Measurements from ENCODE around the gene ARAP2.

The ARAP2 gene

DNA sequence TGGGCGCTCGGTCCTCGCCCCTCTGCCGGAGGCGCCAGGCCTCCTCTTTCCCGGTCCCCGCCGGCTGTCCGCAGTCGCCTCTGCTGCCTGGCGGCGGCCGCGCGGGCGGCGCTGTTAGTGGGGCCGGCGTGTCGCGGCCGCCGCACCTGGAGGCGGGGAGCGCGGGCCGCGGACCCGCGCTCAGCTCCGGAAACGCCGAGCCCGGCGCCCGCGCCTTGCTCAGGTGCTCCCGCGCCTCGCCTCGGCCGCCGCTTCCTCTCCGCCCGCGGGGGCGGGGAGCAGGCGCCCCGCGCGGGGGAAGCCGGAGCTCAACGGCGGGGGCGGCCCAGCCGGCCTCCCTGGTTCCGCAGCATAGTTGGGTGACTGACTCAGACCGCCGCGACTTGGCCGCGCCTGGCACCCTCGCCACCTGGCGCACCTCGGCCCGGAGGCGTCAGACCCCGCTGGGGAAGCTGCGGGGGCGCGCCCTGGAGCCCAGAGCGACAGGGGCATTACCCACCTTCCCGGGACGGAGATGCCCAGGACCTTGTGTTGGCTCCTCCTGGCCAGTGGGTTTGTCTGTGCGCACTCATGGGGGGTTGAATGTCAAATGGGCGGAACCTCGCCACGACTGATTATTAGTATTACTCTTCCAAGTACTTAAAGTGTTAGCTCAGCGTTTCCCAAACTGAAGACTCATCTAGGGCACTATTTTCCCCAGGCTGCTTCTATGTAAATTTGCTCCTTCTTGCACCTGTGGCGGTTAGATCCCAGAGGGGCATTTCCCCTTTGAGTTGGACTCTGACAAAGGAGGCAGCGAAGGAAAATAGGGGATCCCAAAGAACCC lies at the start of gene ARAP2:
Gene ARAP2, minus strand, starts transcription at position 258 of the 826 bp plus-strand sequence. CDS start 15,028 bp downstream, outside the sequence.
- DNase-seq, result peak; percentile 26 to 59

DNA sequence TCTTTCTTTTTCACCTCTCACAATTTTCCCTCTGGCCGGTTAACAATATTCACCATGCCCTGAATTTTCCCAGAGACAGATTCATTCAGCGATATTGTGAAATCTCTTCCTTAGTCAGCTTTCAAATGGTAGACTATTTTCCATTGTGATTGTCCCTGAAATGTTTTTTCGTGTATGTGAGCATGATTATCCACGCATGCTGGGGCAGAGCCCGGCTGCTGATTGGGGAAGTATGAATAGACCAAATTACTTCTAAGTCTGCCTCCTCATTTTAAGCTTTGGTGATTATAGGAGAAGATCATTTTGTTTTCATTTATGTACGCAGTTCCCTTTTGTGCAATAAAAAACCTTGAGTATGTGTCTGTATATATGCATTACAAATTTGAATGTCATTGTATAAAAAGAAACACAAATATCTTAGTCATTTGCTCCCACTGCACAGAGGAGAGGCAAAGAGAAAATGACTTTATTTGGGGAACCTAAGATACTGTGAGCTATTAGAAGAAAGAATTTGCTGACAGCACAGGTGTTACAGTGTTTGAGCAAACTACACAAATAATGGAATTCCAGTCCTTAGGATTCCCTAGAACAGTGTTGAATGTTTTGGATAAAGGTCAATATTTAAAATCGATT lies 48.4 kb upstream of the ARAP2 start:
- DNase-seq, result no peak

- no peak for DNase-seq
Observed at GRCh38 chr4:36290641-36291040, 46.3 kb upstream of the ARAP2 start.

- DNase-seq, result no peak
Observed at GRCh38 chr4:36288731-36289426, 44.6 kb upstream of the ARAP2 start.

DNA sequence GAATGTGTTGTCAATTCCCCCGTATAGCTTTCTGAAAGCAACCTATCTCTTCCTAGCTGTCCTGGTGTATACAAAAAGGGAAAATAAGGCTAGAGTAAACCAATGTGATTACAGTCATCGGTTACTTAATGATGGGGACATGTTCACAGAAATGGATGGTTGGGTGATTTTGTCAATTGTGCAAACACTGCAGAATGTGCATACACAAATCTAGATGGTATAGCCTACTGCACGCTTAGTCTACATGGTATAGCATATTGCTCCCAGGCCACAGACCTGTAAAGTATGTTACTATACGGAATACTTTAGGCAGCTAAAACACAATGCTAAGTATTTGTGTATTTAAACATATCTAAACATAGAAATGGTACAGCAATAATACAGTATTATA lies 42.2 kb upstream of the ARAP2 start:
- DNase-seq, result no peak

GRCh38 chr4:36285784-36286480 lies 41.6 kb upstream of the ARAP2 start:
- no peak for DNase-seq

- no peak for DNase-seq
Observed at GRCh38 chr4:36283912-36284465, 39.7 kb upstream of the ARAP2 start.

- DNase-seq, result no peak
Observed at GRCh38 chr4:36282503-36283030, 38.3 kb upstream of the ARAP2 start.

DNA sequence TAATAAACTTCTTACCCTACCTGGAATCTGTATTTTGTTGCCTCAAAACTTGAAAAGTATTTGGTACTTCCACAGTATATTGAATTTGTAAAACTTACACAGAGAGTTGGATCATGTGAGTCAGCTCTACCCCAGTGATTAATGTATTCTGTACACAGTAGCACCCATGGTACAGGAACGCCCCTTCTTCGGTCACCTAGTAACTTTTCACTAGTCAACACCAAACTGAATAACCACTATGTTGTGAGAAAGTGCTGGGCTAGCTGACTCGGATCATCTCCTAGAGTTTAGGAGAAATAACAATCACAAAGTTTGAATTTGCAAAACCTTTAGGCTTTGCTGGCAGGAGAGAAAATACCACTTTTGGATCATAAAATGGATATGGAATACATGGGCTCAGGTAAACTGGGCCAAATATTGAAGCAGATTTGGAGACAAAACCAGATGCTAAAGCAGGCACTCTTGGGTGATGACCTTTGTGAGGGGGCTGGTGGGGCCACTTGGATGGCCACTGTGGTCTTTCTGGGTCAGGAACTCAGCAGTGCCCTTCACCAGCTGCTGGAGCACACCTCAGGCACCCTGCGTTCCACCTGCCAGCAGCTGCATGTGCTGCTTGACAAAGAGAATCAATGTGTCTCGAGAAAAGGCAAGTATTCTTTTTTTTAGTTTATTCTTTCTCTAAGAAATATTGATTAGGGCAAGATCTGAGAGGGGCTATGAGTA lies 37.2 kb upstream of the ARAP2 start, which contains the start of gene DTHD1:
Gene DTHD1, plus strand, starts transcription at position 233 of the 723 bp plus-strand sequence. Its CDS starts 143 bp downstream, at position 376.
- DNase-seq, result no peak

GRCh38 chr4:36280555-36280954 lies 36.2 kb upstream of the ARAP2 start:
- DNase-seq, result no peak

- DNase-seq, result no peak
Observed at GRCh38 chr4:36278789-36279188, 34.5 kb upstream of the ARAP2 start.

DNA sequence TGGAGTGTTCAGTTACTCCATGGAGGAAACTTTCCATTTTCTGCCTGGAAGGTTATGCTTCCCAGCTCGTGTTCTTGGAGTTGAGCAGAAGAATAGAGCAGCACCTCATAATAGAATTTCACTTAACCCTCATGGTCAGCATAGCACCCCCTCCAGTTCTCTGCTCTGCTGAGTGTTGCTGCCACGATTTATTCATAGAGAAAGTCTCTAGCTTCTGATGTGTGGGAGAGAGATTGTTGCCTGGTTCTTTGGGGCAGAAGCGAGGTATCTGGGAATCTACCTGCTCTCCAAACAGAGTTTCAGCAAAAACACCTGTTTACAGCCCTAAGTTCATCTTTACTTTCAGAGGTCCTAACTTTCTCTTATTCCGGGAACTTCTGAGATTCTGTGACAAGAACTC lies 33.2 kb upstream of the ARAP2 start:
- DNase-seq, result no peak

DNA sequence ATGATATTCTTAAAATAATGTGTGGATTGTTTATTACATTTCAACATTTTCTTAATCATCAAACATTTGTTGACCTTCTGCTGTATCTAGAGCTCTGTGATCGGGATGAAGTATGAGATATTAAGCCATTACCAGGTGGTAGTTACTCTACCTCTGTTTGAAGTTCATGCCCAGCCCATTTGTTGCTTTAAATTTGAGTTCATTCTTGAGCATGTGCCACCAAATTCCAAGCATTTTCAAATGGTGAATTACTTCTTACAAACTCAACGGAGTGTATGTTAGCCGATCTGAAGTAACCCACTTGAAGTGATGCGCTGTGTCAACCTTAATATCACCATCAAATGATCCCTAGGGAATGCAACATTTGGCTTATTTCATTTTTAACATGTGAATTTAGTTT lies 29.8 kb upstream of the ARAP2 start:
- no peak for DNase-seq

- DNase-seq, result no peak
Observed at GRCh38 chr4:36273276-36273675, 29.0 kb upstream of the ARAP2 start.

- no peak for DNase-seq
Observed at GRCh38 chr4:36269533-36270173, 25.3 kb upstream of the ARAP2 start.

DNA sequence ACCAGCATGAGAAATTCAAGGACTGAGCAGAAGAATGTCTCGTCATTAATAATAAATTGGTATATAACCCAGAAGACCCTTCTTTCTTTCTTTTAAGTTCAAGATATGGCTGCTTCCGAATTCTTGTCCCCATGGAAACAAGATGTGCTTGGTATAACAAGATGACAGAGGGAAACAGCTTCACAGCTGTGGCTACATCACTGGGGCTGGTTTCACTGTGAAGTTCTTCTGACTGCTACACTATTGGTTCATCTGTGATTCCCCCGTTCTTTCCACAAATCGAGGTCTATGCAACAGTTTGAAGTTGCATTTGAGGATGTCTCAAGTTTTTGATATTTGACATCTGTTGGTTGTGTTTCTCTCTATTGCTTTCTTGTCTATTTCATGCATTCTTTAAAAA lies 24.8 kb upstream of the ARAP2 start:
- no peak for DNase-seq

DNA sequence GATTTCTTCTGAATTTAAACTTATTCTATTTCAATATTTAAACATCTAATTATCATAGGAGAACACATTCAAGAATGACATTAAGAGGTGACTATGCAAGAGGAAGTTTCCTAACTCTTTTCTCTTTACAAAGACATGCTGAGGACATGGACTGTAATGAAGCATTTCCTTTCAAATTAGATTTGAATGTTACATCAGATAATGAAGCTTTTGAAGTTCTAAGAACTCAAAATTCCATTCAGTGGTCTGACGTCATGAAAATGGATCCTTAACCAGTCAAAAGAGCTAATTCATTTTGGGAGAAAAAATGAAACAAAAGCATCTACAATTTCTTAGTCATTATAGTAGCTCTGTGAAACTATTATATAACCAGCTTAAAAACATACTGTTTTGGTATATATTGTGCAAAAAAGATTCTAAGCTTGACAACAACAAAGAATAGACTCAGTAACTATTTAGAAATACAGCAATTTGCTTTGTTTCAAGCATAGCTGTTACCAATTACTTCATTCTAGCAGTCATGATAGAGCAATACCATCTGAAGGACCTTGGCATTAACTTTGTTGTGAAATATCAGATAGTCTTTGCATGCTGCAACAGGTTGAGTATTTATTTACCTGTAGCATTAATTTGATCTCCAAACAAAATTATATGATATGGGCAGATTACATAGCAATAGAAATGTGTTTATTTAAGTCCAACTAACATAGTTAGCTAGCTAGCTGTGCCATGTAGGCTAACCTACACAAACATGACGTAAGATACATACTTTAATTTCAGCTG lies 23.4 kb upstream of the ARAP2 start:
- DNase-seq, result no peak

- DNase-seq, result no peak
Observed at GRCh38 chr4:36264207-36264826, 20.0 kb upstream of the ARAP2 start.

DNA sequence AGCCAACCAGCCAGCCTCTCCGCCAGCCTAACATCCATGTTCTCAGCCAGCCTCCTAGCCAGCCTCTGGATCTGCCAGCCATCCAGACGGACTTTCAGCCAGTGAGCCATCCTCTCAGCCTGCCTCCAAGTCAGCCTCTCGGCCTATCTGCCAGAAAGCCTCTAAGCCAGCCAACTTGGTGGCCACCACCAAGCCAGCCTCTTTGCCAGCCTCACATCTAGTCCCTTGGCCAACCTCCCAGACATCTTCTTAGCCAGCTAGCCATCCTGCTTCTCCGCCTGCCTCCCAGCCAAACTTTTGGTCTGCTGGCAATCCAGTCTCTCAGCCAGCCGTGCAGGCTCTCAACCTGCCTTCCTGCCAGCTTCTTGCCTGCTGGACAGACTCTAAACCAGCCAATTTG lies 16.4 kb upstream of the ARAP2 start:
- DNase-seq, result no peak

DNA sequence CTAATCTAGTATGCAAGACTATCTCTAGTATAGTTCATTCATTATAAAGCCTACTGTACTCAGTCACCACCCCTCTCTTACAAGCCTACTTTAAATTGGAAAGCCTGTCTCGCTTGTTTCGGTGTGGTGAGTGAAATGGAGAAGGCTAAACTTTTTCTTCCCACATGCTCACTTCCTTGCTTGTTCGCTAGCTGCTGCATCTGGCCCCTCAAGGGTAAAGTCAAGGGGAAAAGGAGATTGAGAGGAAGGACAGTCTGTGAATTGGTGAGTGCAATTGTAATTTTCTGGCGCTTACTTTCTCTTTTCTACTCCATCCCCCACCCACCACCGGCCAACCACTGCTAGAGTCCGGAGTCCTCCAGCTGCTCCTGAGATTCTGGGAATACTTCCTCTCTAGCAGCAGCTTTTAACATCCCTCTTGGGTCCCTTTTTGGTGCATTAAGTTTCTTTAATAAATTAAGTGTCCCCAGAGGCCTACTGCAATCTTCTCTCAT lies 12.1 kb upstream of the ARAP2 start:
- no peak for DNase-seq
